ENCODE measurements around the gene COQ8A. TPM values are rescaled to one million over a fixed set of nuclear protein-coding genes. Genes with fewer than 3 reads are reported as not detected.

The COQ8A gene
- total and polyA plus RNA-seq, 2 donors from 2014 or later, result 29.4 to 44.1 TPM

DNA sequence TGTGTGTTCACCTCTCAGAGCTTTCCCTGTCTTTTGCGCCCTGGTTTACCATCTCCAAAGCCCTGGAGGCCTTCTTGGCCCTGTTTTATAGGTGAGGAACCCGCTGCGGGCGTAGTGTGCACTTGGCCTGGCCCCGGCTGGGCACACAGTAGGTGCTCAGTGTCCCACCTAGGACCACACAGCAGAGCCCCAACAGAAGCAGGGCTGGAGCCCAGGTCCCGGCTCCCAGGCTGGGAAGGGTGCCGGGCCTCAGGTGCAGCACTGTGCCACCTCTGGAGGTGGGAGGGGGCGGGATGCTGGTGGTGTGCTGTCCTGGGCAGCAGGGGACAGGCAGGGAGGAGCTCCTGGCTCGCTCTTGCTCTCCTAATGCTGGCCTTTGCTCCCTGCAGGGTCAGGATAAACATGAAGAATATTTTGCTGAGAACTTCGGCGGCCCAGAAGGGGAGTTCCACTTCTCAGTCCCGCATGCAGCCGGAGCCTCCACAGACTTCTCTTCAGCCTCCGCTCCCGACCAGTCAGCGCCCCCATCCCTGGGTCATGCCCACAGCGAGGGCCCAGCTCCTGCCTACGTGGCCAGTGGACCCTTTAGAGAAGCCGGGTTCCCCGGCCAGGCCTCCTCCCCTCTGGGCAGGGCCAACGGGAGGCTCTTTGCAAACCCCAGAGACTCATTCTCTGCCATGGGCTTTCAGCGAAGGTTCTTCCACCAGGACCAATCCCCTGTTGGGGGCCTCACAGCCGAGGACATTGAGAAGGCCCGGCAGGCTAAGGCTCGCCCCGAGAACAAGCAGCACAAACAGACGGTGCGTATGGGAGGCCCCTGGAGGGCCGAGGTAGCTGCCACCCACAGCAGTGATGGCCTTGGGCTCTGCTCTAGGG is 24.8 kb downstream of the COQ8A start:
- H3K36me3 ChIP-seq (ENCODE audit: control insufficient read depth in 2 of 3, insufficient read depth in 3 of 3, low read length in 3 of 3), result peaks cover 0 to 4% (median 0%) of the 10 kb centered on the region in 3 donors
- no peaks in the 10 kb centered on the region for H3K27me3 ChIP-seq (ENCODE audit: control insufficient read depth, insufficient read depth, low read length)
- H3K4me1 ChIP-seq (ENCODE audit: control insufficient read depth in 2 of 3, insufficient read depth in 2 of 3, low read depth in 1 of 3, low read length in 3 of 3), result peaks cover 0 to 4% (median 0%) of the 10 kb centered on the region in 3 donors
- intact Hi-C loops (cut with DNase I), result no loop called here
- no peak overlapping the region for H3K27ac ChIP-seq (ENCODE audit: low read depth in 2 of 2, low read length in 2 of 2)
- H3K9ac ChIP-seq (ENCODE audit: low read length in 3 of 3), result no peak overlapping the region
- TF ChIP-seq, protein P1, sequence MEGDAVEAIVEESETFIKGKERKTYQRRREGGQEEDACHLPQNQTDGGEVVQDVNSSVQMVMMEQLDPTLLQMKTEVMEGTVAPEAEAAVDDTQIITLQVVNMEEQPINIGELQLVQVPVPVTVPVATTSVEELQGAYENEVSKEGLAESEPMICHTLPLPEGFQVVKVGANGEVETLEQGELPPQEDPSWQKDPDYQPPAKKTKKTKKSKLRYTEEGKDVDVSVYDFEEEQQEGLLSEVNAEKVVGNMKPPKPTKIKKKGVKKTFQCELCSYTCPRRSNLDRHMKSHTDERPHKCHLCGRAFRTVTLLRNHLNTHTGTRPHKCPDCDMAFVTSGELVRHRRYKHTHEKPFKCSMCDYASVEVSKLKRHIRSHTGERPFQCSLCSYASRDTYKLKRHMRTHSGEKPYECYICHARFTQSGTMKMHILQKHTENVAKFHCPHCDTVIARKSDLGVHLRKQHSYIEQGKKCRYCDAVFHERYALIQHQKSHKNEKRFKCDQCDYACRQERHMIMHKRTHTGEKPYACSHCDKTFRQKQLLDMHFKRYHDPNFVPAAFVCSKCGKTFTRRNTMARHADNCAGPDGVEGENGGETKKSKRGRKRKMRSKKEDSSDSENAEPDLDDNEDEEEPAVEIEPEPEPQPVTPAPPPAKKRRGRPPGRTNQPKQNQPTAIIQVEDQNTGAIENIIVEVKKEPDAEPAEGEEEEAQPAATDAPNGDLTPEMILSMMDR (IDR thresholded peaks at IDR 0.05; ENCODE audit: borderline replicate concordance, extremely low read depth, insufficient read depth), result no peak
- FAIRE-seq, result no peak
- no peaks in the 10 kb centered on the region for H3K9me3 ChIP-seq (ENCODE audit: control insufficient read depth in 2 of 3, insufficient read depth in 1 of 3, low read length in 3 of 3)
- DNase-seq, result peak in 1 of 5 donors; percentile 61
- no peak overlapping the region for H3K4me3 ChIP-seq (ENCODE audit: low read length in 3 of 3)

DNA sequence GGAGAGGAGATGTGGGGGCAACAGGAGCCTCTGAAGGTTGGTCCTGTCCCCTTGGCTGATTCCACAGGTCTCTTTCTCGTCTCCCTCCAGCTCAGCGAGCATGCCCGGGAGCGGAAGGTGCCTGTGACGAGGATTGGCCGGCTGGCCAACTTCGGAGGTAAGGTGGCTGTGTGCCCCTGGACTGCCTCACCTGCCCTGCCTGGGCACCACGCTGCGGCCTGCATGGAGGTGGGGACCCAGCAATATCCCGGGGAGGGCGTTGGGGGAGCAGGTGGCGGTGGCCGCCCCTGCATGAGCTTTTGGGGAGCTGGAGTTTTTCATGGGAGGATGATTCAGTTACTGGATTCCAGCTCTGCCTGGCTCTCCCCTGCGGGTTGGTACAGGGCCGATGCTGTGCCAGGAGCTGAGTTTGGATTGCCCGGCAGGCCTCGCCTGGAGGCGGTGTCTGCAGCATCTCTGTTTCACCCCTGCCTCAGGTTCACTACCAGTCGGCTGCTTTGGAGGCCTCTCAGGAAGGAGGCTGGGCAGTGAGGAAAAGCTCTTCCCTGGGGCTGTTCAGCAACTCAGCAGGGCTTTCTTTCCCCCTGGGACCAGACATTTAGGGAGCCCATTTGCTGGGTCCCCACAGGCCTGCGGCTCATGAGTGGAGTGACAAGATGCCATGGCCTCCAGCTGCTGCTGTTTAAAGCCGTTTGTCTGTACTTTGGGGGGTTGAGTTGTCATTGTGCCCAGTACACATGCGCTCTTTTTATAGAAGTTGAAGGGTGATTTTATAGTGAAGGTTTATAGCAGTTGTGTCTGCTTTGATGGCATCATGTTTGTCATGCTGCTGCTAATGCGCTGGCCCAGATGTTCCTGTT is 25.7 kb downstream of the COQ8A start:
- FAIRE-seq (no peak), DNase-seq (peak in 1 of 5 donors; percentile 73)
- TF ChIP-seq, protein P1 (IDR thresholded peaks at IDR 0.05; ENCODE audit: borderline replicate concordance, extremely low read depth, insufficient read depth), result no peak
- H3K36me3 ChIP-seq (ENCODE audit: control insufficient read depth in 2 of 3, insufficient read depth in 3 of 3, low read length in 3 of 3), result peaks cover 0 to 7% (median 0%) of the 10 kb centered on the region in 3 donors
- H3K27ac ChIP-seq (ENCODE audit: low read depth in 2 of 2, low read length in 2 of 2), result no peak overlapping the region
- H3K4me3 ChIP-seq (ENCODE audit: low read length in 3 of 3), result no peak overlapping the region
- H3K9ac ChIP-seq (ENCODE audit: low read length in 3 of 3), result no peak overlapping the region
- H3K9me3 ChIP-seq (ENCODE audit: control insufficient read depth in 2 of 3, insufficient read depth in 1 of 3, low read length in 3 of 3), result peaks cover 0 to 1% (median 0%) of the 10 kb centered on the region in 3 donors
- no peaks in the 10 kb centered on the region for H3K27me3 ChIP-seq (ENCODE audit: control insufficient read depth, insufficient read depth, low read length)
- H3K4me1 ChIP-seq (ENCODE audit: control insufficient read depth in 2 of 3, insufficient read depth in 2 of 3, low read depth in 1 of 3, low read length in 3 of 3), result peaks cover 0 to 4% (median 0%) of the 10 kb centered on the region in 3 donors
- intact Hi-C loops (cut with DNase I), result no loop called here

DNA sequence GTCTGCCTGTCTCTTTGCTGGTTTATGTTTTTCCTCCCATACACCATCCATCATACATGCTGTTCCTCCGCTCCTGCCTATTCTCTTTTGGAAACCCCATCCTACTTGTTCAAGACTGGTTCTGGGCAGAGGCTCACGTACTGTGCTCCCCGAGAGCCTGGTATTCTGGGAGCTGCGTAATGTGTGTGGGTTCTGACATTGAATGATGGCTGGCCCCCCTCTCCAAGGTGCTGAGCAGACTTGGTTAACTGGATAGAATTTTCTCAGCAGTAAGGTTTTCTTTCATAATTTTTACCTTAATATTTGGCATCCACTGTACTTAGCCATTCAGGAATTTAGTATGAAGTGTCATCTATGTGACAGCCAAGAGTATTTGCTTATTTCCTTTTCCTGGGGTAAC is 26.6 kb downstream of the COQ8A start:
- no peak for DNase-seq
- H3K27me3 ChIP-seq (ENCODE audit: control insufficient read depth, insufficient read depth, low read length), result no peaks in the 10 kb centered on the region
- H3K4me3 ChIP-seq (ENCODE audit: low read length in 3 of 3), result no peak overlapping the region
- H3K4me1 ChIP-seq (ENCODE audit: control insufficient read depth in 2 of 3, insufficient read depth in 2 of 3, low read depth in 1 of 3, low read length in 3 of 3), result peaks cover 0 to 4% (median 0%) of the 10 kb centered on the region in 3 donors
- intact Hi-C loops (cut with DNase I), result no loop called here
- peaks cover 0 to 1% (median 1%) of the 10 kb centered on the region in 3 donors for H3K9me3 ChIP-seq (ENCODE audit: control insufficient read depth in 2 of 3, insufficient read depth in 1 of 3, low read length in 3 of 3)
- FAIRE-seq, result no peak
- no peak overlapping the region for H3K9ac ChIP-seq (ENCODE audit: low read length in 3 of 3)
- TF ChIP-seq, protein P1 (IDR thresholded peaks at IDR 0.05; ENCODE audit: borderline replicate concordance, extremely low read depth, insufficient read depth), result no peak
- no peak overlapping the region for H3K27ac ChIP-seq (ENCODE audit: low read depth in 2 of 2, low read length in 2 of 2)
- peaks cover 0 to 7% (median 0%) of the 10 kb centered on the region in 3 donors for H3K36me3 ChIP-seq (ENCODE audit: control insufficient read depth in 2 of 3, insufficient read depth in 3 of 3, low read length in 3 of 3)
